ENCODE data around the gene DYRK3. TPM values are rescaled to one million over a fixed set of nuclear protein-coding genes. Genes with fewer than 3 reads are reported as not detected.

Gene DYRK3
- total and polyA plus RNA-seq, 10 of the 15 experiments (the other 5 are each of a cell fraction or from before 2014, with no cell fraction given), result 1.6 to 12.9 (median 10.3) TPM

DNA sequence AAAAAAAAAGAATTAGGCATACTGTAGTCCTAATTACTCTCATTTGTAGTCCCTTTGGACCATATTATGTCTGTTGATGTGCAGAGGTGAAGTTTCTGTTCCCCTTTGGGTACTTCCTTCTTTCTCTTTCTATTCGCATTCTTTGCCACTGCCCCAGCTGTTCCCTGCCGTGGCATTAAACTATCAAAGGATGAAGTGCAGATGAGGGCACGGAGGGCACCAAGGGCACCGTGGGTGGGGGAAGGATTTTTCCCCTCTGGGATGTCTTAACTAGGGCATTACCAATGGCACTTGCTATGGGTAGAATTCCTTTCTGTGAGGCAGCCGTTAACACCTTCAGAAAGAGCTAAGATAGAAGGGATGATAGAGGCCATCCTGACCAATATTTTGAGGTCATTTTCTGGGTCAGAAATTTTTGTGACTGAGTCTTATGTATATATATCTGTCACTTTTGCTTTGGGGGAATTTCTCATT lies 44.4 kb downstream of the DYRK3 start (continued):
- TF ChIP-seq, protein P1, sequence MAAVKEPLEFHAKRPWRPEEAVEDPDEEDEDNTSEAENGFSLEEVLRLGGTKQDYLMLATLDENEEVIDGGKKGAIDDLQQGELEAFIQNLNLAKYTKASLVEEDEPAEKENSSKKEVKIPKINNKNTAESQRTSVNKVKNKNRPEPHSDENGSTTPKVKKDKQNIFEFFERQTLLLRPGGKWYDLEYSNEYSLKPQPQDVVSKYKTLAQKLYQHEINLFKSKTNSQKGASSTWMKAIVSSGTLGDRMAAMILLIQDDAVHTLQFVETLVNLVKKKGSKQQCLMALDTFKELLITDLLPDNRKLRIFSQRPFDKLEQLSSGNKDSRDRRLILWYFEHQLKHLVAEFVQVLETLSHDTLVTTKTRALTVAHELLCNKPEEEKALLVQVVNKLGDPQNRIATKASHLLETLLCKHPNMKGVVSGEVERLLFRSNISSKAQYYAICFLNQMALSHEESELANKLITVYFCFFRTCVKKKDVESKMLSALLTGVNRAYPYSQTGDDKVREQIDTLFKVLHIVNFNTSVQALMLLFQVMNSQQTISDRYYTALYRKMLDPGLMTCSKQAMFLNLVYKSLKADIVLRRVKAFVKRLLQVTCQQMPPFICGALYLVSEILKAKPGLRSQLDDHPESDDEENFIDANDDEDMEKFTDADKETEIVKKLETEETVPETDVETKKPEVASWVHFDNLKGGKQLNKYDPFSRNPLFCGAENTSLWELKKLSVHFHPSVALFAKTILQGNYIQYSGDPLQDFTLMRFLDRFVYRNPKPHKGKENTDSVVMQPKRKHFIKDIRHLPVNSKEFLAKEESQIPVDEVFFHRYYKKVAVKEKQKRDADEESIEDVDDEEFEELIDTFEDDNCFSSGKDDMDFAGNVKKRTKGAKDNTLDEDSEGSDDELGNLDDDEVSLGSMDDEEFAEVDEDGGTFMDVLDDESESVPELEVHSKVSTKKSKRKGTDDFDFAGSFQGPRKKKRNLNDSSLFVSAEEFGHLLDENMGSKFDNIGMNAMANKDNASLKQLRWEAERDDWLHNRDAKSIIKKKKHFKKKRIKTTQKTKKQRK (IDR thresholded peaks at IDR 0.05; ENCODE audit: low read depth, low read length), result no peak
- TF ChIP-seq, protein P2, sequence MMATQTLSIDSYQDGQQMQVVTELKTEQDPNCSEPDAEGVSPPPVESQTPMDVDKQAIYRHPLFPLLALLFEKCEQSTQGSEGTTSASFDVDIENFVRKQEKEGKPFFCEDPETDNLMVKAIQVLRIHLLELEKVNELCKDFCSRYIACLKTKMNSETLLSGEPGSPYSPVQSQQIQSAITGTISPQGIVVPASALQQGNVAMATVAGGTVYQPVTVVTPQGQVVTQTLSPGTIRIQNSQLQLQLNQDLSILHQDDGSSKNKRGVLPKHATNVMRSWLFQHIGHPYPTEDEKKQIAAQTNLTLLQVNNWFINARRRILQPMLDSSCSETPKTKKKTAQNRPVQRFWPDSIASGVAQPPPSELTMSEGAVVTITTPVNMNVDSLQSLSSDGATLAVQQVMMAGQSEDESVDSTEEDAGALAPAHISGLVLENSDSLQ (IDR thresholded peaks at IDR 0.05), result peak; percentile 40; the same call in 1 of the 2 replicates
- TF ChIP-seq CEBPB (IDR thresholded peaks at IDR 0.05; ENCODE audit: borderline replicate concordance in 1 of 2, low read depth in 2 of 2, low read length in 2 of 2), result no peak
- TF ChIP-seq TBL1XR1 (IDR thresholded peaks at IDR 0.05; ENCODE audit: low read depth, low read length), result peak; percentile 83; the same call in 1 of the 2 replicates
- TF ChIP-seq RAD51 (IDR thresholded peaks at IDR 0.05), result peak; percentile 32; the same call in 1 of the 2 replicates
- TF ChIP-seq, protein P3, sequence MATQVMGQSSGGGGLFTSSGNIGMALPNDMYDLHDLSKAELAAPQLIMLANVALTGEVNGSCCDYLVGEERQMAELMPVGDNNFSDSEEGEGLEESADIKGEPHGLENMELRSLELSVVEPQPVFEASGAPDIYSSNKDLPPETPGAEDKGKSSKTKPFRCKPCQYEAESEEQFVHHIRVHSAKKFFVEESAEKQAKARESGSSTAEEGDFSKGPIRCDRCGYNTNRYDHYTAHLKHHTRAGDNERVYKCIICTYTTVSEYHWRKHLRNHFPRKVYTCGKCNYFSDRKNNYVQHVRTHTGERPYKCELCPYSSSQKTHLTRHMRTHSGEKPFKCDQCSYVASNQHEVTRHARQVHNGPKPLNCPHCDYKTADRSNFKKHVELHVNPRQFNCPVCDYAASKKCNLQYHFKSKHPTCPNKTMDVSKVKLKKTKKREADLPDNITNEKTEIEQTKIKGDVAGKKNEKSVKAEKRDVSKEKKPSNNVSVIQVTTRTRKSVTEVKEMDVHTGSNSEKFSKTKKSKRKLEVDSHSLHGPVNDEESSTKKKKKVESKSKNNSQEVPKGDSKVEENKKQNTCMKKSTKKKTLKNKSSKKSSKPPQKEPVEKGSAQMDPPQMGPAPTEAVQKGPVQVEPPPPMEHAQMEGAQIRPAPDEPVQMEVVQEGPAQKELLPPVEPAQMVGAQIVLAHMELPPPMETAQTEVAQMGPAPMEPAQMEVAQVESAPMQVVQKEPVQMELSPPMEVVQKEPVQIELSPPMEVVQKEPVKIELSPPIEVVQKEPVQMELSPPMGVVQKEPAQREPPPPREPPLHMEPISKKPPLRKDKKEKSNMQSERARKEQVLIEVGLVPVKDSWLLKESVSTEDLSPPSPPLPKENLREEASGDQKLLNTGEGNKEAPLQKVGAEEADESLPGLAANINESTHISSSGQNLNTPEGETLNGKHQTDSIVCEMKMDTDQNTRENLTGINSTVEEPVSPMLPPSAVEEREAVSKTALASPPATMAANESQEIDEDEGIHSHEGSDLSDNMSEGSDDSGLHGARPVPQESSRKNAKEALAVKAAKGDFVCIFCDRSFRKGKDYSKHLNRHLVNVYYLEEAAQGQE (IDR thresholded peaks at IDR 0.05; ENCODE audit: low read depth, low read length), result no peak
- TF ChIP-seq, protein P4, sequence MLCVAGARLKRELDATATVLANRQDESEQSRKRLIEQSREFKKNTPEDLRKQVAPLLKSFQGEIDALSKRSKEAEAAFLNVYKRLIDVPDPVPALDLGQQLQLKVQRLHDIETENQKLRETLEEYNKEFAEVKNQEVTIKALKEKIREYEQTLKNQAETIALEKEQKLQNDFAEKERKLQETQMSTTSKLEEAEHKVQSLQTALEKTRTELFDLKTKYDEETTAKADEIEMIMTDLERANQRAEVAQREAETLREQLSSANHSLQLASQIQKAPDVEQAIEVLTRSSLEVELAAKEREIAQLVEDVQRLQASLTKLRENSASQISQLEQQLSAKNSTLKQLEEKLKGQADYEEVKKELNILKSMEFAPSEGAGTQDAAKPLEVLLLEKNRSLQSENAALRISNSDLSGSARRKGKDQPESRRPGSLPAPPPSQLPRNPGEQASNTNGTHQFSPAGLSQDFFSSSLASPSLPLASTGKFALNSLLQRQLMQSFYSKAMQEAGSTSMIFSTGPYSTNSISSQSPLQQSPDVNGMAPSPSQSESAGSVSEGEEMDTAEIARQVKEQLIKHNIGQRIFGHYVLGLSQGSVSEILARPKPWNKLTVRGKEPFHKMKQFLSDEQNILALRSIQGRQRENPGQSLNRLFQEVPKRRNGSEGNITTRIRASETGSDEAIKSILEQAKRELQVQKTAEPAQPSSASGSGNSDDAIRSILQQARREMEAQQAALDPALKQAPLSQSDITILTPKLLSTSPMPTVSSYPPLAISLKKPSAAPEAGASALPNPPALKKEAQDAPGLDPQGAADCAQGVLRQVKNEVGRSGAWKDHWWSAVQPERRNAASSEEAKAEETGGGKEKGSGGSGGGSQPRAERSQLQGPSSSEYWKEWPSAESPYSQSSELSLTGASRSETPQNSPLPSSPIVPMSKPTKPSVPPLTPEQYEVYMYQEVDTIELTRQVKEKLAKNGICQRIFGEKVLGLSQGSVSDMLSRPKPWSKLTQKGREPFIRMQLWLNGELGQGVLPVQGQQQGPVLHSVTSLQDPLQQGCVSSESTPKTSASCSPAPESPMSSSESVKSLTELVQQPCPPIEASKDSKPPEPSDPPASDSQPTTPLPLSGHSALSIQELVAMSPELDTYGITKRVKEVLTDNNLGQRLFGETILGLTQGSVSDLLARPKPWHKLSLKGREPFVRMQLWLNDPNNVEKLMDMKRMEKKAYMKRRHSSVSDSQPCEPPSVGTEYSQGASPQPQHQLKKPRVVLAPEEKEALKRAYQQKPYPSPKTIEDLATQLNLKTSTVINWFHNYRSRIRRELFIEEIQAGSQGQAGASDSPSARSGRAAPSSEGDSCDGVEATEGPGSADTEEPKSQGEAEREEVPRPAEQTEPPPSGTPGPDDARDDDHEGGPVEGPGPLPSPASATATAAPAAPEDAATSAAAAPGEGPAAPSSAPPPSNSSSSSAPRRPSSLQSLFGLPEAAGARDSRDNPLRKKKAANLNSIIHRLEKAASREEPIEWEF (IDR thresholded peaks at IDR 0.05; ENCODE audit: insufficient replicate concordance, low read depth, low read length), result no peak
- TF ChIP-seq, protein P5, sequence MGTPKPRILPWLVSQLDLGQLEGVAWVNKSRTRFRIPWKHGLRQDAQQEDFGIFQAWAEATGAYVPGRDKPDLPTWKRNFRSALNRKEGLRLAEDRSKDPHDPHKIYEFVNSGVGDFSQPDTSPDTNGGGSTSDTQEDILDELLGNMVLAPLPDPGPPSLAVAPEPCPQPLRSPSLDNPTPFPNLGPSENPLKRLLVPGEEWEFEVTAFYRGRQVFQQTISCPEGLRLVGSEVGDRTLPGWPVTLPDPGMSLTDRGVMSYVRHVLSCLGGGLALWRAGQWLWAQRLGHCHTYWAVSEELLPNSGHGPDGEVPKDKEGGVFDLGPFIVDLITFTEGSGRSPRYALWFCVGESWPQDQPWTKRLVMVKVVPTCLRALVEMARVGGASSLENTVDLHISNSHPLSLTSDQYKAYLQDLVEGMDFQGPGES (IDR thresholded peaks at IDR 0.05), result no peak
- TF ChIP-seq SPI1 (IDR thresholded peaks at IDR 0.05; ENCODE audit: borderline replicate concordance, insufficient read depth, low read depth, low read length), result peak; percentile 98
- peak; percentile 98 for TF ChIP-seq TCF12 (IDR thresholded peaks at IDR 0.05; ENCODE audit: low read depth, low read length)
- TF ChIP-seq, protein P6, sequence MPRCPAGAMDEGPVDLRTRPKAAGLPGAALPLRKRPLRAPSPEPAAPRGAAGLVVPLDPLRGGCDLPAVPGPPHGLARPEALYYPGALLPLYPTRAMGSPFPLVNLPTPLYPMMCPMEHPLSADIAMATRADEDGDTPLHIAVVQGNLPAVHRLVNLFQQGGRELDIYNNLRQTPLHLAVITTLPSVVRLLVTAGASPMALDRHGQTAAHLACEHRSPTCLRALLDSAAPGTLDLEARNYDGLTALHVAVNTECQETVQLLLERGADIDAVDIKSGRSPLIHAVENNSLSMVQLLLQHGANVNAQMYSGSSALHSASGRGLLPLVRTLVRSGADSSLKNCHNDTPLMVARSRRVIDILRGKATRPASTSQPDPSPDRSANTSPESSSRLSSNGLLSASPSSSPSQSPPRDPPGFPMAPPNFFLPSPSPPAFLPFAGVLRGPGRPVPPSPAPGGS (IDR thresholded peaks at IDR 0.05; ENCODE audit: borderline replicate concordance, insufficient read depth, low read depth, low read length, poor library complexity, severe bottlenecking), result no peak
- TF ChIP-seq KLF5 (IDR thresholded peaks at IDR 0.05; ENCODE audit: partially characterized antibody), result no peak
